ENCODE measurements around the gene AP2B1. TPM values are rescaled to one million over a fixed set of nuclear protein-coding genes. Genes with fewer than 3 reads are reported as not detected.

AP2B1 gene
- total RNA-seq, 1 donor from 2014 or later = 330 TPM

DNA sequence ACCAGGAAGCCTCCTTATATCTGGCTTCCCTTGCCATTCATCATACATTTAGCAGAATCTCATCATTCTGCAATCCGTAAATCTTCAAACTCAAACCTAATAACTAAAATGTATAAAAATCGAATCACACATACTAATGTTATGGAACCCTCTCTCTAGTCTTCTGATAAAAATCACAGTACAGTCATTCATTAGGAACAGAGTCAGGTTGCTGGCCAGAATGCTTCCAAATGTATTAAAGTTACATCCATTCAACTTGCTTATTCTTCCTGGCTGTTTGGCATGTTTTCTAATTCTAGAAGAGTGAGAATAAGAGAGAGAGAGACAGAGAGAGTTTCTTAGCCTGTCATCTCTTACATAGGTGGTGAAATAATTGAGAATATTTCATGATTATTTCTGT, 127.9 kb downstream of the AP2B1 start:
- Mint-ChIP-seq H3K27me3 (ENCODE audit: unreplicated experiment) (peaks cover 2% of the 10 kb centered on the region), H3K36me3 (ENCODE audit: low read depth, unreplicated experiment) (peaks cover 12% of the 10 kb centered on the region), H3K4me3 (ENCODE audit: unreplicated experiment) (no peak overlapping the region), H3K9me3 (ENCODE audit: unreplicated experiment) (no peaks in the 10 kb centered on the region), H3K27ac (ENCODE audit: unreplicated experiment) (no peak overlapping the region), H3K4me1 (ENCODE audit: unreplicated experiment) (no peaks in the 10 kb centered on the region)
- TF ChIP-seq, protein P1, sequence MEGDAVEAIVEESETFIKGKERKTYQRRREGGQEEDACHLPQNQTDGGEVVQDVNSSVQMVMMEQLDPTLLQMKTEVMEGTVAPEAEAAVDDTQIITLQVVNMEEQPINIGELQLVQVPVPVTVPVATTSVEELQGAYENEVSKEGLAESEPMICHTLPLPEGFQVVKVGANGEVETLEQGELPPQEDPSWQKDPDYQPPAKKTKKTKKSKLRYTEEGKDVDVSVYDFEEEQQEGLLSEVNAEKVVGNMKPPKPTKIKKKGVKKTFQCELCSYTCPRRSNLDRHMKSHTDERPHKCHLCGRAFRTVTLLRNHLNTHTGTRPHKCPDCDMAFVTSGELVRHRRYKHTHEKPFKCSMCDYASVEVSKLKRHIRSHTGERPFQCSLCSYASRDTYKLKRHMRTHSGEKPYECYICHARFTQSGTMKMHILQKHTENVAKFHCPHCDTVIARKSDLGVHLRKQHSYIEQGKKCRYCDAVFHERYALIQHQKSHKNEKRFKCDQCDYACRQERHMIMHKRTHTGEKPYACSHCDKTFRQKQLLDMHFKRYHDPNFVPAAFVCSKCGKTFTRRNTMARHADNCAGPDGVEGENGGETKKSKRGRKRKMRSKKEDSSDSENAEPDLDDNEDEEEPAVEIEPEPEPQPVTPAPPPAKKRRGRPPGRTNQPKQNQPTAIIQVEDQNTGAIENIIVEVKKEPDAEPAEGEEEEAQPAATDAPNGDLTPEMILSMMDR (IDR thresholded peaks at IDR 0.05; ENCODE audit: unreplicated experiment) = no peak
- no peak for DNase-seq (ENCODE audit: low spot score)

DNA sequence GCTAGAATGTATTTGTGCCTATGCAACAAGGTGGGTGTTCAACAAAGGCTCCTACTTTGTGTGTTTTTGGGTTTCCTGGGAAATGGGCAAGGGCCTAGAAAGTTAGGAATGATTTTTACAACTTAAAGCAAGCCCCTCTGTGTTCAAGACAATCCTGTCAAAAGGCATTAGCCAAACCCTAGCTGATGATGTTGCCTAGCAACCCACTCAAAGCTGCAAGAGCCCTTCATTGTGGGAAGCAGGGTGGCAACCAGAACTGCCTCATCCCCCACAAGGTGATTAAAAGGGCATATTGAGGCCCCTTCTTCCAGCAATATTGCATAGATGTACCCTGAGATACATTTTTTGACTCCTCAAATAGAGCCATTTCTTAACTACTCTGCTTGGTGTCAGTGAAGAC, 128.3 kb downstream of the AP2B1 start:
- DNase-seq (ENCODE audit: low spot score) = no peak
- Mint-ChIP-seq H3K27me3 (ENCODE audit: unreplicated experiment) (peaks cover 2% of the 10 kb centered on the region), H3K4me3 (ENCODE audit: unreplicated experiment) (no peak overlapping the region), H3K4me1 (ENCODE audit: unreplicated experiment) (no peaks in the 10 kb centered on the region), H3K9me3 (ENCODE audit: unreplicated experiment) (no peaks in the 10 kb centered on the region), H3K27ac (ENCODE audit: unreplicated experiment) (no peak overlapping the region), H3K36me3 (ENCODE audit: low read depth, unreplicated experiment) (peaks cover 12% of the 10 kb centered on the region)
- TF ChIP-seq, protein P1 (IDR thresholded peaks at IDR 0.05; ENCODE audit: unreplicated experiment) = no peak

- no peak overlapping the region for H3K4me3 Mint-ChIP-seq (ENCODE audit: unreplicated experiment)
- H3K4me1 Mint-ChIP-seq (ENCODE audit: unreplicated experiment) = peaks cover 6% of the 10 kb centered on the region
- DNase-seq (ENCODE audit: low spot score) = no peak
- no peak overlapping the region for H3K27ac Mint-ChIP-seq (ENCODE audit: unreplicated experiment)
- peaks cover 10% of the 10 kb centered on the region for H3K36me3 Mint-ChIP-seq (ENCODE audit: low read depth, unreplicated experiment)
- peaks cover under 1% of the 10 kb centered on the region for H3K27me3 Mint-ChIP-seq (ENCODE audit: unreplicated experiment)
- TF ChIP-seq, protein P1 (IDR thresholded peaks at IDR 0.05; ENCODE audit: unreplicated experiment) = no peak
- H3K9me3 Mint-ChIP-seq (ENCODE audit: unreplicated experiment) = no peaks in the 10 kb centered on the region
Measured at GRCh38 chr17:35716173-35716572, 129.1 kb downstream of the AP2B1 start.

DNA sequence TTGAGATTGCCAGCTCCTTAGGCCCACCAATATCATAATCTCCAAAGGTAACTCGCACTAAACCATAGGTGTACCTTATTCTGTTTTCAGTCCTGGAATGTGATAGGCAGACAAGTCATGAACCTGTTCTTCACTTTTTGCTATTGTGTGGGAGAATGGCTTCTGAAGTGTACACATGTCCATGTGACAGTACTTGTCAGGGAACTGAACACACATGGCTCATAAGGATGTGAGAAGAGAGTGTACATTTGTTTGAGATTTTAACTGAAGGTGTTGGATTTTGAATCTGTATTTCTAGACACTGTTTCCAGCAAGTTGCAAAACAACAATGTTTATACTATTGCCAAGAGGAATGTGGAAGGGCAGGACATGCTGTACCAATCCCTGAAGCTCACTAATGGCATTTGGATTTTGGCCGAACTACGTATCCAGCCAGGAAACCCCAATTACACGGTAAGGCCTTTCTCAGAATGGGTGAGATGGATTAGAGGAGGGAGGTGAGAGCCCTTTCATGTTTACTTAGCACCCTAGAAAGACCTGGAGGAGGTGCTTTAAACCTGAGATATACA, 129.9 kb downstream of the AP2B1 start:
- no peak overlapping the region for H3K4me3 Mint-ChIP-seq (ENCODE audit: unreplicated experiment)
- H3K9me3 Mint-ChIP-seq (ENCODE audit: unreplicated experiment) = no peaks in the 10 kb centered on the region
- DNase-seq (ENCODE audit: low spot score) = no peak
- no peak overlapping the region for H3K27ac Mint-ChIP-seq (ENCODE audit: unreplicated experiment)
- TF ChIP-seq, protein P1 (IDR thresholded peaks at IDR 0.05; ENCODE audit: unreplicated experiment) = no peak
- H3K4me1 Mint-ChIP-seq (ENCODE audit: unreplicated experiment) = peaks cover 6% of the 10 kb centered on the region
- peaks cover 9% of the 10 kb centered on the region for H3K36me3 Mint-ChIP-seq (ENCODE audit: low read depth, unreplicated experiment)
- H3K27me3 Mint-ChIP-seq (ENCODE audit: unreplicated experiment) = no peaks in the 10 kb centered on the region

GRCh38 chr17:35717475-35717874, 130.4 kb downstream of the AP2B1 start:
- Mint-ChIP-seq H3K9me3 (ENCODE audit: unreplicated experiment) (no peaks in the 10 kb centered on the region), H3K4me3 (ENCODE audit: unreplicated experiment) (no peak overlapping the region), H3K27ac (ENCODE audit: unreplicated experiment) (no peak overlapping the region)

More at GRCh38 chr17:35717475-35717874, 130.4 kb downstream of the AP2B1 start:
- TF ChIP-seq, protein P1 (IDR thresholded peaks at IDR 0.05; ENCODE audit: unreplicated experiment) = no peak
- peaks cover 9% of the 10 kb centered on the region for H3K36me3 Mint-ChIP-seq (ENCODE audit: low read depth, unreplicated experiment)
- peaks cover 6% of the 10 kb centered on the region for H3K4me1 Mint-ChIP-seq (ENCODE audit: unreplicated experiment)
- no peaks in the 10 kb centered on the region for H3K27me3 Mint-ChIP-seq (ENCODE audit: unreplicated experiment)
- DNase-seq (ENCODE audit: low spot score) = no peak
